DMS53 treated with DMSO at 0.1 percent for 48 hours (cell line): Measurements from ENCODE around the gene BMPER.

Experiments used
- DNase-seq: peaks from one replicate; lab custom pipeline; 2025; ENCODE audit not compliant: unreplicated experiment; lab: John Stamatoyannopoulos, UW

The BMPER gene

GRCh38 chr7:33921216-33921938 is 16.0 kb downstream of the BMPER start:
- DNase-seq: no peak

DNA sequence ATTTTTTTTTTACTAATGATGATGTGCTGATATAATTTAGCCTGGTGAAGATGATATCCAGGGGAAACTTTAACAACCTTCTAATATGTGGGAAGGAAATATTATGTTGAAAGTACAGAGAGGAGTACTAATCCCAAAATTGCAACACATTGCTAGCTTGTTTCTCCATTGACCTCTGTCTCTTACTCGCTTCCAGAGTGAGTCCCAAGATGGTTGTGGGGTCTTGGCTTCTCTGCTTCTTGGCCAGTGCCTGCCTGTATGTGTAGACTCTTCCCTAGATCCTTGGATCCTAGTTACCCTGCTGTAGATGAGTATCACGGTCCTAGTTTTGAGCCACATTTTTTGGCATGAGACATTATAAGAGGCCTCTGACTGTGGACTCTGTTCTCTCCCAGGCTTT is 17.5 kb downstream of the BMPER start:
- DNase-seq: no peak

DNA sequence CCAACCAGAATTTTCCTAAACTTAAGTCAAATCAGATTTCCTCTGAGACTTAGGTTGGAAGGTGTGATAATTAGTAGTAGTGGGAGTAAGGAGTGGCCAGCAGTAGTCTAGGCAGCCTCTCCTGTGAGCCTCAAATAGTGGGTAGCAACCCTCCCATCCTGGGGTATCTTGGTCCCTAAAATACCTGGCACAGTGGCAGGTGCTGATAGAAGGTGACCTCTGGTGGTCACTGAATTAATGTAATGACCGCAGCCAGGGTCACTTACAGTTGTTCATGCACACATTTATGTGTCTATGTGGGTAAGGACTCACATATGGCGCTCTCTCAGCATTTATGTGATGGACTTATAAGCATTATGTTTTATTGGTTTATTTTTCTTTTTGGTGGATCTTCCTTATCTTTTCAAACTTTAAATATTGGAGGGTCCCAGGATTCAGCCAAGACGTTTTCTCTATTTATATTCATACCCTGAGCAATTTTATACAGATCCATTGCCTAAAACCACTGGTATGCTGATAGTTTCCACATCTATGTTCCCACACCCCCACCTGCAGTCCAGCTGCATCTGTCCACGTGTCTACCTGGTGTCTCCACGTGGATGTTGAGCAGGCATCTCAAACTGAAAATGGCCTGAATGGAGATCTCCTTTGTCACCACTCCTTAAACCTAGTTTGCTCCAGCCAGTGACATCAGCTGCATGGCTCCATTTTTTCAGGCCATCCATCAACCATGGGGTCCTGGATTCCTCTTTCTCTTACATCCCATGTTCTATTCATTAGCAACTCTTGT is 18.3 kb downstream of the BMPER start:
- no peak for DNase-seq

GRCh38 chr7:33926535-33926934 is 21.2 kb downstream of the BMPER start:
- no peak for DNase-seq

DNA sequence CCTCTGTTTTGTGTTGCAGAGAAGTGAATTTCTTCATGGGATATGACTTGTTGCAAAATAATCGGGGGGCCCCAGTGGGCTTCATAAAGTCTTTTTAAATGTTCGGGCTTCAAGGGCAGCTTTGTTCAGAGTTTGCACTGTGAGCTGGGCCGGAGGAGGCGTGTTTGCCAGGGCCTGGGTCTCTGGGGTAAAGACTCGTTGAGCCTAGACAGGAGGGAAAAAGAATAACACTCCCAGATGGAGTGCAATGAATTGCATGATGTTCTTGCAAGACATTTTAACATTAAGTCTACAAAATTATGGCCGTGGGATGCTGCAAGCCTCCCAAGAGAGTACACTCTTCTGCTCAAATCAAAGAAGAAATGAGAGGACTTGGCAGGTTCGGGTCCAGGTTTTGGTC is 23.6 kb downstream of the BMPER start:
- DNase-seq: no peak

GRCh38 chr7:33932221-33932620 is 26.9 kb downstream of the BMPER start:
- DNase-seq: no peak

GRCh38 chr7:33932832-33933468 is 27.6 kb downstream of the BMPER start:
- peak; percentile 94 for DNase-seq

DNA sequence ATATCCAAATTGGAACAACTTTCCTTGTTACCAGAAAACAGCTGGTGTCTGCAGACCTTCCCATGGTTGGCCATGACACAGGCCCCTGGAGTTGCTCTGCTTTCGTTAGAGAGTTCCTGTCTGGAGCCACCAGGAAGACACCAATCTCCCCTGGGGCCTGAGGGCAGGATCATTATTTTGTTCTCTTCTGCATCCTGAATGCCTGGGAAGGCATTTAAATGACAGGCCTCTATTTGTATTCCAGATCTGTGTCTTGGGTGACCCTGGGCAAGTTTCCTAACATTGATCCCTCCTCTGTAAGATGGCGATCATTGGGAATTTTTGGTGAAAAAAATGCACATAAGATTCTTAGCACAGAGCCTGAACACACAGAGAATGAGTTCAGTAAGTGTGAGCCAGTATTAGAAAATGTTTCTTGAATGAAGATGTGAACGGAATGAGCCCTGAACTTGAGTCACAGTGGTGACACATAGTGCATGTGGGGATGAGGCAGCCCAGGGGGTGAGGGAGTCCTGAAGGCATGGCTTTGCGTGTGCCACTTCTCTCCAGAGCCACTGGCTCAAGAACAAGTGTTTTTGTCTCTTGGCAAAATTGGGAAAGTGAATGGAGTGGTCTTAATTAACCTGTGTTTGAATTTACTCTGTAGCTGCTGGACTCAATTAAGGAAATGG is 28.4 kb downstream of the BMPER start:
- no peak for DNase-seq

- no peak for DNase-seq
Measured at GRCh38 chr7:33934391-33934790, 29.1 kb downstream of the BMPER start.

DNA sequence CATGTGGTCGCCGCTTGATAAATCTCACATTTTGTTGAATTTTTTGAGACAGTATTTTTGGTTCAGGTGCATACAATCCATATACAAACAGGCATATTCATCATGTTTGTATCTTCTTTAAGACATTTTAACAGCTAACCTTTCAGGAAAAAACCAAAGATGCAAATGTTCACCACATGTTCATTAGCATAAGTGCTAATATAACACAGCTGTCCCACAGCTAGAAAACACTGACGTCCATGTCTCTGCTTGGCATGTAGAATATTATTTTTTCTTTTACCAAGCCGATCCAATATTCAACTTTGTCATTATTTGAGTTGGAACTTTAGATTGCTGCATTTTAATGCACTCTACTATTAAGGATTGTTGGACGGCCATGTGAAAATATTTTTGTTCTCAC is 31.2 kb downstream of the BMPER start:
- DNase-seq: no peak

DNA sequence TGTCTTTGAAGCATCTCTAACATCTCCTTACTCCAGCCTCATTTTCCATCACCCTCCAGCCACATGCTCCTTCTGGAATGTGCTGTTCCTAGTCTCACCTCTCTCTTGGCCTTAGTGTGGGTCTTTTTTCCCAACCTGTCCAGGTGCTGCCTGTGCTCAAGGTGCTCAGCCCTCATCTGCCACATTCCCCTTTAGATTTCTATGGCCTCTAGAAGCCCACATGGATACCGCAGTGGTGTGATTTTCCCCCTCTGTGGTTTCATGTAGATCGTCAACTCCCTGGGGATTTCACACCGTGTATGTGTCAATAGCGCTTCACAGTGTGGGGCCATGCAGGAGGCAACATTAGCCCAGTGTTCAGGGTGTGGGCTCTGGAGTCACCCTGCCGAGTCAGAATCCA is 32.5 kb downstream of the BMPER start:
- DNase-seq: no peak

DNA sequence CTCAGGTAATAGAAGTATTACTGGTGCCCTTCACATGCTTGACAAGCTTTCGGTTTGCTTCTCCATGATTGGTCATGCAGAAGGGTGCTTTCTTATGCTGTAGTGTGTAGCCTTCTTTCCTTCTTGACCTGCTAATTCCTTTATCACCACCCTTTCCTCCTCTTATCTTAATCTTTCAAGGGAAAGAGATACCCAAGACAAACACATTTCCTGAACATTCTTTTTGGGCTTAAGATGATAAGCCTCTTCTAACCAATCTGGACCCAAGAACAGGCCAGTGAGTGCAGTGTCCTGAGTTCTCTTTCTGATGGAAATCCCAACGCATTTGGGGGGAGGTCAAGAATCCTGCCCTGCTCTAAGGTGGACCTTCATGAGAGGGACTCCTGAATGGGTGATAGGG is 33.8 kb downstream of the BMPER start:
- DNase-seq: no peak

DNA sequence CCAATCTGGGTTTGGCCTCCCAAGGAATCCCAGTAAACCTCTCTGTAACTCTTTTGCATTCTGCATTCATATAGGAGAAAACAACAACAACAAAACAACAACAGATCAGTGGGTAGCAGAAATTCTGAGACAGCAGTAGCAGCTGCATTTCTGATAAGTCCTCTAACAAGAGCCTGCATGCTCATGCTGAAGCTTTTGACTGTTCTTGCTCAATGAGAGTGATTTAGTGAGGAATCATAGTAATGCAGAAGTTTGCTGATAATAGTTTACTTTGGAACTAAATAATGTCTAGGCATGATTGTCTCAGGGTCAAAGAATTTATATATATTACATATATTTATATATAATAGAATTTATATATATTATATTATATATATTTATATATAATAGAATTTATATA is 35.2 kb downstream of the BMPER start:
- DNase-seq: no peak

DNA sequence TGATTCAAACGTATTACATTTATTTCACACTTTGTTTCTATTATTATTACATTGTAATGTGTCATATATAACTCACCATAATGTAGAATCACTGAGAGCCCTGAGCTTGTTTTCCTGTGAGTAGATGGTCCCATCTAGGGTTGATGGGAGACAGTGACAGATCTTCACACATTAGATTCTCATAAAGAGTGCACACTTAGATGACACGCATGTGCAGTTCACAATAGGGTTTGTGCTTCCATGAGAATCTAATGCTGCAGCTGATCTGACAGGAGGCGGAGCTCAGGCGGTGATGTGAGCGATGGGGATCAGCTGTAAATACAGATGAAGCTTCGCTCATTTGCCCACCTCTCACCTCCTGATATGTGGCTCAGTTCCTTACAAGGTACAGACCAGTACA is 36.1 kb downstream of the BMPER start:
- no peak for DNase-seq

DNA sequence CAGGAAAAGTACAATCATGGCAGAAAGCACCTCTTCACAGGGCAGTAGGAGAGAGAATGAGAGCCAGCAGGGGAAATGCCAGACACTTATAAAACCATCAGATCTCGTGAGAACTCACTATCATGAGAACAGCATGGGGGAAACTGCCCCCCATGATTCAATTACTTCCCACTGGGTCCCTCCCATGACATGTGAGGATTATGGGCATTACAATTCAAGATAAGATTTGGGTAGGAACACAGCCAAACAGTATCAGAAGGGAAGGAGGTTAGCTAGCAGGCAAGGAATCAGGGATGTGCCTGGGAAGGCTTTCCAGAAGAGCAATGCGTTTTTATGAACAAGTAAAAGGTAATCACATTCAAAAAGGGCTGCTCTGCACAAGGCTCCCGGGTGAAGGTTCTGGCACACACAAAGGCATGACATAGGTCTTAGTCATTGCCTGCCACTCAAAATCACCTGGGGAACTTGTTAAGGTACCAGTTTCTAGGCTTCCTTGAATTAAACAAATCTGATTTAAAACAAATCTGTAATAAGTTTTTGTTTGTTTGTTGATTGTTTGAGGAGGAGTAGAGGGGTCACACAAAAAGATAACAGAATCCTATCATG is 40.9 kb downstream of the BMPER start:
- no peak for DNase-seq

DNA sequence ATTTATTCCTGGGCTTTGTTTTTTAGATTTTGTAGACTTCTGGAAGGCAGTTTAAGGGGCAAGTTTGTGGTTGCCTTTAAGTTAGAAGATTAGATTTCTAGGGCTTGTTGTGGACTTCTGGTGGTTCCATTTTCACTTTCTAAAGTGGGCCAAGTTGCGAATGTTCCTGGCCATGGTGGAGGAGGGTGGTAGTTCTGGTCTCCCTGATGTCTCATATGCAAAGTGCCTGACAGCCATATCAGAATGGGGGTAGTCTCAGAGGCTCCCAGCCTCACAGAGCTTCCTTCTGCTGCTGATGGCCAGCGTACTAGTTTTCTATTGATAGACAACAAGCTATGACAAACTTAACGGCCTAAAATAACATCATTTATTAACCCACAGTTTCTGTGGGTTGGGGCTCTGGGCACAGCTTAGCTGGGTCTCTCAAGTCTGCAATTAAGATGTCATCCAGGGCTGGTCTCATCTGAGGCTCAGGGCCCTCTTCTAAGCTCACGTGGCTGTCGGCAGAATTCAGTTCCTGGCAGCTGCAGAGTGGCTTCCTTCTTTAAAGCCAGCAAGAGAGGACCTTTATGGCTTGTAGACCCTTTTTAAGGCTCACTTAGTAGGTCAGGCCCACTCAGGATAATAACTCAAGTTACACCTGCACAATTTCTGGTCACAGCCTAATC is 44.8 kb downstream of the BMPER start:
- no peak for DNase-seq

DNA sequence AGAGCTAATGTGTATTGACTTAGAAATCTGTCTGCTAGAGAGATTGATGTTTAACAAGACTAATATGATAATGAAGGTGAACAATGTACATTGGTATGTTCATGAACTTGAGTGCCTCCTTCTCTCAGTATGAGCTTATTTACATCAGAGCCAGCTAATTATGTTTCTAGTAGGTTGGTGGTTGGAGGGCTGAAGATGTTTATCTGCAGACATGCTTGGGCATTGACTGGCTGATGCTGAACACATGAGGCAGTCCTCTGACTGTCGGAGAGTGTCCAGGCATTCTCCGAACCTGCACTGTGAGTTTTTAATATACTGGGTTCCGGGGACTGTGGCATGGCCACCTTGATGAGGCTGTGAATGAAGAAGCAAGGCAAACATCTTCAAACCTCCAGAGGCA is 47.5 kb downstream of the BMPER start:
- DNase-seq: no peak

DNA sequence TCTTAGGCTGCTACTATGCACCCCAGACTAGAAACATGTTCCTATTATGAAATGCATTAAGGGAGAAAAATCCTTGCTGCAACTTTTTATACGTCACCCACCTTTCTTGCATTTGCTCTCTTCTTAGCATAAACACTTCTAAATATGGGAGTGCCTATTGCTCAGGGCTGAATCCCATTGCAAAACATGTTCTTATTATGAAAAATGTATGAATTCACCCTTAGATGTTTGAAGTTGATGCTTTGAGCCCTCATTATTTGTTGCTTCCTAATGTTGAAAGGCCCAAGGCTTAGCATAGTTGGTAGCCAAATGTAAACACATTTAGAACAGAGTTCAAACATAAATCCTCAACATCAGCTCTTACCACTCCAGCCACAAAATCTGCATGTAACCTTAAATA is 52.8 kb downstream of the BMPER start:
- no peak for DNase-seq

DNA sequence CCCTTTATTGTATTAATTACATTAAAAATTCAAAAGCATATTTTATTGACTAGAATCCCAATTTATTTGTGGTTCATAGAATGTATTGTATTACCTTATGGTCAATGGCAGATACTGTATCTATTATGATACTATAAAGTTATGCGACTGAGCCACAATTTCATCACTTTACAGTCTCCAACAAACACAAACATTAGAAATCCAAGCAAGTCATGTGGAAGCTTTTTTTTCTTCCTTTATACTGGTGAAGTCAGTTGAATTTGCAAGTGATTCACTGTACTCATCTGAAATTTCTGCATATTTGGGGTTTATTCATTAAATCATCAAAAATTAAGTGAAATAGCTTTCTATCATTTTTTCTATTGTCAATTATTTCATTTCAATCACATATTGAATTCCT is 54.3 kb downstream of the BMPER start:
- DNase-seq: no peak

DNA sequence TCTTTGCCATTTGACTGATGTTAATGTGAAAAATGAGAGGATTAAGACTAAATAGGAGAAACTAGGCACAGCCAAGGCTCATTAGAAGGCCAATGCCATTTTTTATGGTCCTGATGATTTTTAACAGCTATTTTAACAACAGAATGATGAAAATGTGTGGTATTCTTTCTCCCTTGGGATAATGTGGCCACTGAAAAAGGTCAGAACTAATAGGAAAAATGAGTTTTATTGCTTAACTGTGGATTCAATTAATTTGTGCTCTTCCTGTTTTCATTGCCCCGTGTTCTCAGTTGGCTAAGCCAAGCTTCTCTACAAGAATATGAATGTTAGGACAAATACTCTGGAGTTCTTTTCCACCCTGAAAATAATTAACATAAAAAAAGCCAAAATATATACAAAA is 56.6 kb downstream of the BMPER start:
- DNase-seq: no peak
